ENCODE measurements around the gene TDRD10. TPM values are rescaled to one million over a fixed set of nuclear protein-coding genes. Genes with fewer than 3 reads are reported as not detected.
A peak's percentile ranks its signal among the peaks of the same experiment; 100 is the strongest.

The TDRD10 gene
- total RNA-seq, 1 donor from 2014 or later, result 2.6 TPM

DNA sequence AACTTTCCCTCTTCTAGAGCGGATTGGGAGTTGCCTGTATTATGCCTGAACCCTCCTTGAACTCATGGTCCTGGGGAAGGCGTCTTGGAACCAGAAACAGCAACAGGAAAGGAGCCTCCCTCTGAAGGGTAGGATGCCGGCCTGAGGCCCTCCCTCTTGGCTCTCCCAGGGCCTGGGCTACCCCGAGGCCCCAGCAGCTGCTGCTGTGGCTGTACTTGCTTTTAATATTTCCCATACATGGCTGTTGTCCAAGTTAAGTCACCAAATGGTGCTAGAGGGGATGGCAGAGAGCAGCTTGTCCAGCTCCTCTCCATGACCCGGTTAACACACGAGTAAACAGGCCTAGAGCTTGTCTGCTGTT, 76.0 kb downstream of the TDRD10 start:
- TF ChIP-seq, protein P1, sequence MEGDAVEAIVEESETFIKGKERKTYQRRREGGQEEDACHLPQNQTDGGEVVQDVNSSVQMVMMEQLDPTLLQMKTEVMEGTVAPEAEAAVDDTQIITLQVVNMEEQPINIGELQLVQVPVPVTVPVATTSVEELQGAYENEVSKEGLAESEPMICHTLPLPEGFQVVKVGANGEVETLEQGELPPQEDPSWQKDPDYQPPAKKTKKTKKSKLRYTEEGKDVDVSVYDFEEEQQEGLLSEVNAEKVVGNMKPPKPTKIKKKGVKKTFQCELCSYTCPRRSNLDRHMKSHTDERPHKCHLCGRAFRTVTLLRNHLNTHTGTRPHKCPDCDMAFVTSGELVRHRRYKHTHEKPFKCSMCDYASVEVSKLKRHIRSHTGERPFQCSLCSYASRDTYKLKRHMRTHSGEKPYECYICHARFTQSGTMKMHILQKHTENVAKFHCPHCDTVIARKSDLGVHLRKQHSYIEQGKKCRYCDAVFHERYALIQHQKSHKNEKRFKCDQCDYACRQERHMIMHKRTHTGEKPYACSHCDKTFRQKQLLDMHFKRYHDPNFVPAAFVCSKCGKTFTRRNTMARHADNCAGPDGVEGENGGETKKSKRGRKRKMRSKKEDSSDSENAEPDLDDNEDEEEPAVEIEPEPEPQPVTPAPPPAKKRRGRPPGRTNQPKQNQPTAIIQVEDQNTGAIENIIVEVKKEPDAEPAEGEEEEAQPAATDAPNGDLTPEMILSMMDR (IDR thresholded peaks at IDR 0.05; ENCODE audit: borderline replicate concordance), result no peak
- no peak overlapping the region for H3K4me3 ChIP-seq

DNA sequence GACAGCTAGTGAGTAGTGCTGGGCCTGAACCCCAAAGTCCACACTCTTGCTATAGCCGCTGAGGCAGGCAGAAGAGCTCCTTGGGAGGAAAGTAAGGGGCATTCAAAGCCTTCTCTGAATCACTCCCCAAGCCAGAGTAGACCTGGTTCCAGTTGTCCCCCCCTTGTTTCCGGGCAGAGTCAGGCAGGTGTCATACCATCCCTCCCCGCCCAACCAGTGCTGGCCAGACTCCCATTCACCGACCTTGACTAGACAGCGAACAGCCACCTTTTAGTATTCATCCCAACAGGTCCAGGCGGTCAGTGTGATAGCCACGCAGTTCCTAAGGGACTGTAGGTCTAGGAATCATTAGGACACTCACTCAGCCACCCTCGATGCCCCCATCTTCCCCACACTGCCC, 77.4 kb downstream of the TDRD10 start:
- H3K27me3 ChIP-seq (ENCODE audit: low read depth), result no peaks in the 10 kb centered on the region
- H3K9me3 ChIP-seq (replicated peaks), result no peaks in the 10 kb centered on the region
- no peak overlapping the region for H3K4me3 ChIP-seq
- peaks cover 40% of the 10 kb centered on the region for H3K4me1 ChIP-seq
- H3K27ac ChIP-seq (replicated peaks), result peak overlapping the region; percentile 13
- no peak for DNase-seq
- intact Hi-C loops (cut with micrococcal nuclease), result loop anchor here (10.0 kb wide), 1 partner anchor 85 kb away; no protein-coding TSS in a partner anchor
- H3K36me3 ChIP-seq, result peaks cover 59% of the 10 kb centered on the region
- TF ChIP-seq, protein P1 (IDR thresholded peaks at IDR 0.05; ENCODE audit: borderline replicate concordance), result no peak

More for the DNA sequence above, 76.0 kb downstream of the TDRD10 start:
- no peaks in the 10 kb centered on the region for H3K9me3 ChIP-seq (replicated peaks)
- intact Hi-C loops (cut with micrococcal nuclease), result loop anchor here (10.0 kb wide), 1 partner anchor 87 kb away; no protein-coding TSS in a partner anchor
- H3K27ac ChIP-seq (replicated peaks), result peak overlapping the region; percentile 76
- DNase-seq, result peak; percentile 34
- no peaks in the 10 kb centered on the region for H3K27me3 ChIP-seq (ENCODE audit: low read depth)
- H3K4me1 ChIP-seq, result peaks cover 27% of the 10 kb centered on the region
- H3K36me3 ChIP-seq, result peaks cover 46% of the 10 kb centered on the region

DNA sequence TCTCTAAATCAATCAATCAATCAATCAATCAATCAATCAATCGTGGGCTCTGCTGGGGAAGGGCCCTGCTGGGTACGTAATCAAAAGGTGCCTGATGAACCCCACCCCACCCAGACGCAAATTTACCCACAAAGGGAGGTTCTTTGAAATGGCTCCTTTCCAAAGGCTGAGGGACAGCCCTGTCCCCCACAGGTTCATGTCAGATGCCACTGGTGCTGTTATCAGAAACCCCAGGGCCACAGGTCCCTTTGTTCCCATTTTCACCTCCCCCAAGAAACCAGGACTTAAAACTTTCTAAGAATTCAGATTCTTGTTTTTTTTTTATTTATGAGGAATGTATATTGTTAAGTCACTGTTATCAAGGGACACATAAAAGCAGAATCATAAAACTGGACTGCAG, 79.7 kb downstream of the TDRD10 start:
- H3K27me3 ChIP-seq (ENCODE audit: low read depth), result no peaks in the 10 kb centered on the region
- DNase-seq, result no peak
- no peak overlapping the region for H3K4me3 ChIP-seq
- intact Hi-C loops (cut with micrococcal nuclease), result no loop called here
- H3K36me3 ChIP-seq, result peaks cover 83% of the 10 kb centered on the region
- TF ChIP-seq, protein P1 (IDR thresholded peaks at IDR 0.05; ENCODE audit: borderline replicate concordance), result no peak
- no peaks in the 10 kb centered on the region for H3K9me3 ChIP-seq (replicated peaks)
- H3K4me1 ChIP-seq, result peaks cover 41% of the 10 kb centered on the region
- no peak overlapping the region for H3K27ac ChIP-seq (replicated peaks)

DNA sequence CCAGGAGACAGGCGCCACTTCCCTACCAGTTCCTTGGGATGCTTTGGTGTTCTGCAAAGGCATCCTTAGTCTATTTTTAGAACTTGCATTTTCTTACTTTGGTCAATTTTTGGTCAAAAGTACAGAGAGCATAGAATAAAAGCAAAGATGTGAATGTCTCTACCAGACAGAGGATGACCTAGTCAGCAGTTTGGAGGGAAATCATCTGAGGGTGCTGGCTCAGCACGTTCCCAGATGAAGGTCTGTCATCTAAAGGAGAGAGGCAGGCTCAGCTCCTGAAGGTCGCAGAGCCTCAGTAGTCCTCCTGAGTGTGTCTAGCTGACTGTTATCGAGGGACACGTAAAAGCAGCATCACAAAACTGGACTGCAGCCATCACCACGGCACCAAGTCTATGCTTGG, 80.9 kb downstream of the TDRD10 start:
- H3K27me3 ChIP-seq (ENCODE audit: low read depth), result no peaks in the 10 kb centered on the region
- H3K36me3 ChIP-seq, result peaks cover 94% of the 10 kb centered on the region
- DNase-seq, result no peak
- H3K4me1 ChIP-seq, result peaks cover 29% of the 10 kb centered on the region
- intact Hi-C loops (cut with micrococcal nuclease), result no loop called here
- no peak overlapping the region for H3K27ac ChIP-seq (replicated peaks)
- H3K9me3 ChIP-seq (replicated peaks), result no peaks in the 10 kb centered on the region
- no peak overlapping the region for H3K4me3 ChIP-seq
- TF ChIP-seq, protein P1 (IDR thresholded peaks at IDR 0.05; ENCODE audit: borderline replicate concordance), result no peak

DNA sequence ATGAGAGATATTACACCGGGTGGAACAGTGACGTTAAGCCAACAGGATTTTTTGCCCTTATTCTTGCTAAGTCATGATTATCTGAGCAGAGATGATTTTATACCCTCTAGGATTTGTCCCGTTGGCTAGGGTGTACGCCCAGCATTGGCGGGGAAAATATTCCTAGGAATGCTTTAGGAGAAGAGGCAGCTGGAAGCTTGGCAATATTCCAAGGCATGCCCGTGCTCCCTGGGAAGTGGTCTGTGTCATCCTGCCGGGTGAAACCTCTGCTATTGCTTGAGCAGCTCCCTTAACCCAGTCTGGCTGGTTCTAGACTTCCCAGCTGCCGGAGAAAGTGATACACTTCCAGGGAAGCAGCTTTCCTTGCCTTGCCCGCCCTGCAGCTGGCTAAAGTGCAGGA, 81.8 kb downstream of the TDRD10 start:
- Histone ChIP-seq H3K27me3 (ENCODE audit: low read depth) (no peaks in the 10 kb centered on the region), H3K4me3 (no peak overlapping the region), H3K4me1 (peaks cover 21% of the 10 kb centered on the region), H3K27ac (replicated peaks) (no peak overlapping the region), H3K36me3 (peaks cover 96% of the 10 kb centered on the region), H3K9me3 (replicated peaks) (no peaks in the 10 kb centered on the region)
- intact Hi-C loops (cut with micrococcal nuclease), result no loop called here
- no peak for DNase-seq
- TF ChIP-seq, protein P1 (IDR thresholded peaks at IDR 0.05; ENCODE audit: borderline replicate concordance), result no peak

All from left ventricle myocardium inferior (tissue), 1 donor.